H9 (cell line): ENCODE data around the gene ZNF540. TPM values are rescaled to one million over a fixed set of nuclear protein-coding genes. Genes with fewer than 3 reads are reported as not detected.

ENCODE experiments used
- DNase-seq: peaks from one replicate; pipeline ENCODE4 v3.0.0-alpha.2; 2017
- H2AFZ ChIP-seq: one replicate; pipeline ENCODE4 v1.6.1; 2013; ENCODE audit warnings: mild to moderate bottlenecking, low read length, control low read depth, moderate library complexity
- H2AK5ac ChIP-seq: 2 replicates; pipeline ENCODE4 v1.6.1; 2013; ENCODE audit warnings: low read length, control low read depth, mixed read lengths; ENCODE audit not compliant: insufficient read length
- H2BK120ac ChIP-seq: one replicate; pipeline ENCODE4 v1.6.1; 2013; ENCODE audit warnings: low read depth, mild to moderate bottlenecking, low read length, control low read depth, inconsistent platforms; ENCODE audit not compliant: poor library complexity, severe bottlenecking
- H2BK12ac ChIP-seq: 2 replicates; pipeline ENCODE4 v1.6.1; 2013; ENCODE audit warnings: low read length, control low read depth, mixed read lengths, low read depth; ENCODE audit not compliant: insufficient read length
- H2BK15ac ChIP-seq: 2 replicates; pipeline ENCODE4 v1.6.1; 2013; ENCODE audit warnings: low read depth, low read length, control low read depth
- H2BK20ac ChIP-seq: one replicate; pipeline ENCODE4 v1.6.1; 2013; ENCODE audit warnings: low read depth, mild to moderate bottlenecking, low read length, control low read depth, inconsistent platforms; ENCODE audit not compliant: poor library complexity, severe bottlenecking
- H2BK5ac ChIP-seq: 2 replicates; pipeline ENCODE4 v1.6.1; 2013; ENCODE audit warnings: low read length, control low read depth, mixed read lengths; ENCODE audit not compliant: insufficient read length
- H3K14ac ChIP-seq: 2 replicates; pipeline ENCODE4 v1.6.1; 2013; ENCODE audit warnings: low read length, control low read depth; ENCODE audit not compliant: insufficient read depth
- H3K18ac ChIP-seq: 2 replicates; pipeline ENCODE4 v1.6.1; 2013; ENCODE audit warnings: low read depth, mild to moderate bottlenecking, mixed read lengths, low read length, control low read depth; ENCODE audit not compliant: insufficient read length
- H3K23ac ChIP-seq: 2 replicates; pipeline ENCODE4 v1.6.1; 2013; ENCODE audit warnings: low read length, control low read depth, mixed read lengths, low read depth; ENCODE audit not compliant: insufficient read length
- H3K23me2 ChIP-seq: 2 replicates; pipeline ENCODE4 v1.6.1; 2013; ENCODE audit warnings: low read depth, mild to moderate bottlenecking, mixed read lengths, low read length, control low read depth; ENCODE audit not compliant: insufficient read length, poor library complexity, severe bottlenecking
- H3K27ac ChIP-seq: 2 replicates; pipeline ENCODE4 v1.5.1; 2013; ENCODE audit warnings: low read length, control low read depth, mixed read lengths, low read depth; ENCODE audit not compliant: insufficient read length
- H3K27me3 ChIP-seq: 2 replicates; pipeline ENCODE4 v1.6.1; 2013; ENCODE audit warnings: low read length, control low read depth, inconsistent platforms; ENCODE audit not compliant: insufficient read depth
- H3K4ac ChIP-seq: 2 replicates; pipeline ENCODE4 v1.6.1; 2013; ENCODE audit warnings: low read depth, mild to moderate bottlenecking, control low read depth, inconsistent platforms, low read length, moderate library complexity
- H3K4me1 ChIP-seq: 2 replicates; pipeline ENCODE4 v1.6.1; 2013; ENCODE audit warnings: low read length, control low read depth, inconsistent platforms; ENCODE audit not compliant: insufficient read depth
- H3K4me2 ChIP-seq: 2 replicates; pipeline ENCODE4 v1.6.1; 2013; ENCODE audit warnings: low read length, control low read depth, mixed read lengths; ENCODE audit not compliant: insufficient read length, insufficient read depth
- H3K56ac ChIP-seq: 2 replicates; pipeline ENCODE4 v1.6.1; 2013; ENCODE audit warnings: low read depth, mild to moderate bottlenecking, mixed read lengths, low read length, control low read depth; ENCODE audit not compliant: insufficient read length
- H3K79me1 ChIP-seq: 2 replicates; pipeline ENCODE4 v1.6.1; 2013; ENCODE audit warnings: low read depth, mild to moderate bottlenecking, moderate library complexity, low read length, control low read depth, inconsistent platforms; ENCODE audit not compliant: insufficient read depth, poor library complexity, severe bottlenecking
- H3K79me2 ChIP-seq: 2 replicates; pipeline ENCODE4 v1.6.1; 2013; ENCODE audit warnings: low read length, control low read depth, inconsistent platforms; ENCODE audit not compliant: insufficient read depth
- H3K9ac ChIP-seq: 2 replicates; pipeline ENCODE4 v1.6.1; 2013; ENCODE audit warnings: low read length, control low read depth, mixed read lengths; ENCODE audit not compliant: insufficient read length; ENCODE audit errors: extremely low read depth
- H3K9me3 ChIP-seq: one replicate; pipeline ENCODE4 v1.6.1; 2013; ENCODE audit warnings: low read depth, low read length, inconsistent platforms; ENCODE audit not compliant: control insufficient read depth
- H3T11ph ChIP-seq: one replicate; pipeline ENCODE4 v1.6.1; 2013; ENCODE audit warnings: mild to moderate bottlenecking, low read length, control low read depth, inconsistent platforms
- H4K20me1 ChIP-seq: one replicate; pipeline ENCODE4 v1.6.1; 2013; ENCODE audit not compliant: control insufficient read depth, insufficient read length, insufficient read depth
- H4K5ac ChIP-seq: 2 replicates; pipeline ENCODE4 v1.6.1; 2013; ENCODE audit warnings: low read depth, mild to moderate bottlenecking, mixed read lengths, low read length, control low read depth; ENCODE audit not compliant: insufficient read length
- H4K8ac ChIP-seq: replicated peaks from 2 replicates; pipeline ENCODE4 v1.6.1; 2013; ENCODE audit warnings: low read length, control low read depth, mixed read lengths, low read depth; ENCODE audit not compliant: insufficient read length
- H4K91ac ChIP-seq: 2 replicates; pipeline ENCODE4 v1.6.1; 2013; ENCODE audit warnings: low read depth, mild to moderate bottlenecking, moderate library complexity, mixed read lengths, low read length, control low read depth; ENCODE audit not compliant: insufficient read length
- H3K27ac Mint-ChIP-seq, 3 experiments: 2 replicates in 2 of 3; 3 replicates in 1 of 3; pipeline ENCODE4 v1.8.0; 2020 to 2021; ENCODE audit warnings: mixed read lengths in 3 of 3, mild to moderate bottlenecking in 1 of 3, moderate library complexity in 1 of 3
- H3K27me3 Mint-ChIP-seq: 2 replicates; pipeline ENCODE4 v1.8.0; 2021; ENCODE audit warnings: low read depth, mild to moderate bottlenecking, moderate library complexity, mixed read lengths
- H3K36me3 Mint-ChIP-seq, 3 experiments: 2 replicates in 2 of 3; 3 replicates in 1 of 3; pipeline ENCODE4 v1.8.0; 2020 to 2021; ENCODE audit warnings: low read depth in 3 of 3, mixed read lengths in 3 of 3; ENCODE audit not compliant: insufficient read depth in 1 of 3
- H3K4me1 Mint-ChIP-seq, 2 experiments: 2 replicates each; pipeline ENCODE4 v1.8.0; 2020; ENCODE audit warnings: mixed read lengths in 2 of 2
- H3K4me3 Mint-ChIP-seq, 2 experiments: 2 replicates in 1 of 2; 3 replicates in 1 of 2; pipeline ENCODE4 v1.8.0; 2020 to 2021; ENCODE audit warnings: mild to moderate bottlenecking in 2 of 2, mixed read lengths in 2 of 2, moderate library complexity in 1 of 2
- H3K9me3 Mint-ChIP-seq, 2 experiments: 2 replicates in 1 of 2; 3 replicates in 1 of 2; pipeline ENCODE4 v1.8.0; 2020; ENCODE audit warnings: mild to moderate bottlenecking in 2 of 2, mixed read lengths in 2 of 2, moderate library complexity in 1 of 2
- total RNA-seq: library from RNA; stranded (reverse); gene quantifications from 2 replicates; pipeline ENCODE4 v1.2.1, GENCODE V29; 2021
- TF ChIP-seq, protein P1 (sequence below): fragments of 200-600 bp; sonication (generic); conservative IDR thresholded peaks from 3 replicates; pipeline ENCODE4 v1.8.0; 2021; ENCODE audit warnings: antibody characterized with exemption, mild to moderate bottlenecking

ZNF540 gene
- total RNA-seq, 1 experiment from 2014 or later, result 0.20 TPM

GRCh38 chr19:37572203-37572602, 22.5 kb upstream of the ZNF540 start:
- no peak overlapping the region for H3K4ac ChIP-seq
- no peak overlapping the region for H2BK20ac ChIP-seq
- H4K20me1 ChIP-seq, result no peaks in the 10 kb centered on the region
- Mint-ChIP-seq H3K4me3 (no peak overlapping the region), H3K4me1 (no peaks in the 10 kb centered on the region), H3K9me3 (peaks cover 44 to 50% of the 10 kb centered on the region in 2 experiments), H3K36me3 (peaks cover 55 to 67% (median 66%) of the 10 kb centered on the region in 3 experiments), H3K27ac (no peak overlapping the region), H3K27me3 (no peaks in the 10 kb centered on the region)
- H3K14ac ChIP-seq, result no peak overlapping the region
- no peak overlapping the region for H3K56ac ChIP-seq
- H2BK15ac ChIP-seq, result no peak overlapping the region
- no peak overlapping the region for H2BK120ac ChIP-seq
- no peaks in the 10 kb centered on the region for H3K4me1 ChIP-seq
- no peak overlapping the region for H2BK12ac ChIP-seq
- no peak overlapping the region for H2BK5ac ChIP-seq
- no peak overlapping the region for H3K9ac ChIP-seq
- no peaks in the 10 kb centered on the region for H3K79me2 ChIP-seq
- TF ChIP-seq, protein P1, sequence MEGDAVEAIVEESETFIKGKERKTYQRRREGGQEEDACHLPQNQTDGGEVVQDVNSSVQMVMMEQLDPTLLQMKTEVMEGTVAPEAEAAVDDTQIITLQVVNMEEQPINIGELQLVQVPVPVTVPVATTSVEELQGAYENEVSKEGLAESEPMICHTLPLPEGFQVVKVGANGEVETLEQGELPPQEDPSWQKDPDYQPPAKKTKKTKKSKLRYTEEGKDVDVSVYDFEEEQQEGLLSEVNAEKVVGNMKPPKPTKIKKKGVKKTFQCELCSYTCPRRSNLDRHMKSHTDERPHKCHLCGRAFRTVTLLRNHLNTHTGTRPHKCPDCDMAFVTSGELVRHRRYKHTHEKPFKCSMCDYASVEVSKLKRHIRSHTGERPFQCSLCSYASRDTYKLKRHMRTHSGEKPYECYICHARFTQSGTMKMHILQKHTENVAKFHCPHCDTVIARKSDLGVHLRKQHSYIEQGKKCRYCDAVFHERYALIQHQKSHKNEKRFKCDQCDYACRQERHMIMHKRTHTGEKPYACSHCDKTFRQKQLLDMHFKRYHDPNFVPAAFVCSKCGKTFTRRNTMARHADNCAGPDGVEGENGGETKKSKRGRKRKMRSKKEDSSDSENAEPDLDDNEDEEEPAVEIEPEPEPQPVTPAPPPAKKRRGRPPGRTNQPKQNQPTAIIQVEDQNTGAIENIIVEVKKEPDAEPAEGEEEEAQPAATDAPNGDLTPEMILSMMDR, result no peak
- H3K27ac ChIP-seq, result no peak overlapping the region
- DNase-seq, result no peak
- H3K23ac ChIP-seq, result no peak overlapping the region
- H3T11ph ChIP-seq, result no peak overlapping the region
- no peaks in the 10 kb centered on the region for H3K79me1 ChIP-seq
- H4K5ac ChIP-seq, result no peak overlapping the region
- H4K91ac ChIP-seq, result no peak overlapping the region
- no peak overlapping the region for H3K18ac ChIP-seq
- no peaks in the 10 kb centered on the region for H3K27me3 ChIP-seq
- no peak overlapping the region for H2AFZ ChIP-seq
- H4K8ac ChIP-seq, result no peak overlapping the region
- peaks cover 41% of the 10 kb centered on the region for H3K9me3 ChIP-seq
- no peaks in the 10 kb centered on the region for H3K23me2 ChIP-seq
- H3K4me2 ChIP-seq, result no peak overlapping the region
- no peak overlapping the region for H2AK5ac ChIP-seq
